Measurements from ENCODE around the gene GLG1. TPM values are rescaled to one million over a fixed set of nuclear protein-coding genes. Genes with fewer than 3 reads are reported as not detected.

GLG1 gene
- total RNA-seq, 2 experiments from 2014 or later = 60.8 to 62.0 TPM

DNA sequence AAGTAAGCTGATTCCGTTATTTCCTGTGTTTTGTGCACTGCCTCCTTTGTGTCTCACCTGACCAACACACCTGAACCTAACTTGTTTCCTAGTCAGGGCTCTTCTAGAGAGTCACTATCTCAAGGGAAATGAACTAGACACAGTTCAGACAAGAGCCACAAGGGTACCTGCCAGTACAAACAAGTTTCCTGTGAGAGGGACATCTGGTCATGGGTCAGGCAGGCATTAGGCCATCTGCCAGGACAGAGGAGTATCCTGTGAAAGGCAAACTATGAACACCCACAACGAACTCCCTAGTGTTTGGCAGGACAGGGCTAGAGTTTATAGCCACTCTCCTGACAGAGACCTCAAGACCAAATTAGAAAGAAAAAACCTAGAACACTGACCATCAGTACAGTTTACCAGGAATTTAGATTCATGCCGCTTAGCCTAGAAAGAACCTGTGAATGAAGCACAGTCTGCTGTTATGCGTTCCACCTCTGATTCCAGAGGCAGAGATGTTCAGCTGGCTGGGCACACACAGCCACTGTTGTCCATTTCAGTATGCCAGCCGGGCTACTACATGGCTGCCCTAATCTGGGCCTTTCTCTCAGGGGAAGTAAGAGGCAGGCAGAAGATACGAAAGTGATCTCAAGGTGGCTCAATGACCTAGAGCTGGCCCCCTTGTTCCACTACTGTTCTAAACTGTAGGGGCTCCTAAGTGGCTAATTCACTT is 20.7 kb upstream of the GLG1 start:
- peak overlapping the region; percentile 29 for H3K4me3 Mint-ChIP-seq
- H3K36me3 Mint-ChIP-seq (ENCODE audit: low read depth) = peaks cover 76% of the 10 kb centered on the region
- no peak for DNase-seq
- H3K4me1 Mint-ChIP-seq (ENCODE audit: low read depth) = peaks cover 48% of the 10 kb centered on the region
- H3K9me3 Mint-ChIP-seq = no peaks in the 10 kb centered on the region
- peak overlapping the region; percentile 91 for H3K27ac Mint-ChIP-seq
- no peaks in the 10 kb centered on the region for H3K27me3 Mint-ChIP-seq (ENCODE audit: low read depth)
- CTCF ChIA-PET = interaction anchor here (1.0 to 1.2 kb wide), 2 partner anchors 28 to 31 kb away, joined by 4 read pairs; no protein-coding TSS in a partner anchor
- intact Hi-C loops (cut with micrococcal nuclease) = loop anchor here (1.0 to 5.0 kb wide), 3 partner anchors 49 to 330 kb away; partner anchors contain the start of gene PSMD7

DNA sequence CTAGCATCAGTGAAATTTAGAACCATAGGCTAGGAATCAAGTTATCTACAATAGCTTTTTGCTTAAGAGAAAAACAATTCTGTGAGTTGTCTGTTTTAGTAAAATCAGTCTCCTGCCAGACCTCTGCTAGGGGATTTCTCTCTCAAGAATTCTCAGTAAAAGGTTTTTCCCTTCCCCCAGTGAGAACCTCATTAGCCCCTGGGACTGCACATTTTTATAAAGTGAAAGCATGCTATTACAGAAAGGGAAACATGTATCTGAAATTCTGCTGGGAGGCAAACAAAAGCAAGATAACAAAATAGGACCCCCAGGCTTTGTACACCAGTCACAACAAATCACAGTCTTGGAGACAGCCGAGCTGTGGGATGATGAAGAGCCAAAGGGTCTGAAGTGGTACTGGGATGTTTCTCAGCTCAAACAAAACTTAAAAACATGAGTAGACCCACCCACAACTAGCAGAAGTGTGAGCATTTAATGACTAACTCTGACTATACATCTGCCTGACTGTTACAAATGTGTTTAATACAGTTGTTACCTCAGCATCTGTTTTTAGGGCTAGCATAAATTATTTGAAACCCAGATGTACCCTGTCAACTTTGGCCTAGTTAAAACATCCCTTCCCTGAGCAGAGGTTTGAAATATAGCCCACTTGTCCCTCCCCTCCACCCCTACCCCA is 20.0 kb upstream of the GLG1 start:
- DNase-seq = peak; percentile 47

DNA sequence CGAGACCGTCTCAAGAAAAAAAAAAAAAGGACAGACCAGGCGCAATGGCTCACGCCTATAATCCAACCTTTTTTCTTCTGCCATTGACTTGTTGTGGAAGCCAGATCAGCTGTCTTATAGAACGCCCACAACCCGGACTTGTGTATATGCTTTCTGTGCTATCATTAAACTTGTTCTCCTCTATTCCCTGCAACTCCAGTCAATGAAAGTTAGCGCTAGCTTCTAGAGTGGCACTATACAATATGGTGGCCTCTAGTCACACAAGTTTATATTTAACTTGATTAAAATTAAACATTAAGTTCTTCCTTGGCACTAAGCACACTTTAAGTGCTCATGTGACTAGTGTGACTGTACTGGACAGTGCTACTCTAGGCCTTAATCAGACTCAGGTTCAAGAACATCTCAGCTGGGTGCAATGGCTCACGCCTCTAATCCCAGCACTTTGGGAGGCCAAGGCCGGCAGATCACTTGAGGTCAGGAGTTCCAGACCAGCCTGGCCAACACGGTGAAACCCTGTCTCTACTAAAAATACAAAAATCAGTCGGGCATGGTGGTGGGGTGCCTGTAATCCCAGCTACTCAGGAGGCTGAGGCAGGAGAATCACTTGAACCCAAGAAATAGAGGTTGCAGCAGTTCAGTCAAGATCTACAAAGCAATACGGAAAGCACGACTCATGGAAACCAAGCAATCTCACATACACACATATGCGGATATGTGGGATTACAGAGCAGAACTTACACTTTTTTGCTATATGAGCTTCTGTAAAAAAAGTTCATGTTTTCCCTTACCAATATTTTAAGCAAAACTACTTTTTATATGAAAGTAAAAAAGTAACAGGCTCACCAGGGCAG is 18.8 kb upstream of the GLG1 start:
- H3K4me3 Mint-ChIP-seq = no peak overlapping the region
- H3K36me3 Mint-ChIP-seq (ENCODE audit: low read depth) = peaks cover 80% of the 10 kb centered on the region
- DNase-seq = peak; percentile 77
- peaks cover 48% of the 10 kb centered on the region for H3K4me1 Mint-ChIP-seq (ENCODE audit: low read depth)
- no peaks in the 10 kb centered on the region for H3K27me3 Mint-ChIP-seq (ENCODE audit: low read depth)
- no peaks in the 10 kb centered on the region for H3K9me3 Mint-ChIP-seq
- H3K27ac Mint-ChIP-seq = peak overlapping the region; percentile 91
- CTCF ChIA-PET = interaction anchor here (1.1 to 2.1 kb wide), 2 partner anchors 8 to 26 kb away, joined by 3 to 7 read pairs; no protein-coding TSS in a partner anchor
- intact Hi-C loops (cut with micrococcal nuclease) = loop anchor here (1.0 to 5.0 kb wide), 6 partner anchors 18 to 328 kb away; partner anchors contain the start of genes GLG1 and PSMD7

More for the DNA sequence above, 20.0 kb upstream of the GLG1 start:
- Mint-ChIP-seq H3K36me3 (ENCODE audit: low read depth) (peaks cover 75% of the 10 kb centered on the region), H3K9me3 (no peaks in the 10 kb centered on the region), H3K27ac (peak overlapping the region; percentile 91), H3K4me3 (peak overlapping the region; percentile 17), H3K27me3 (ENCODE audit: low read depth) (no peaks in the 10 kb centered on the region), H3K4me1 (ENCODE audit: low read depth) (peaks cover 48% of the 10 kb centered on the region)
- CTCF ChIA-PET = interaction anchor here (0.5 to 2.1 kb wide), 4 partner anchors 10 to 36 kb away, joined by 3 to 7 read pairs (median 4); no protein-coding TSS in a partner anchor
- intact Hi-C loops (cut with micrococcal nuclease) = loop anchor here (1.0 to 5.0 kb wide), 7 partner anchors 20 to 330 kb away; partner anchors contain the start of genes GLG1 and PSMD7

DNA sequence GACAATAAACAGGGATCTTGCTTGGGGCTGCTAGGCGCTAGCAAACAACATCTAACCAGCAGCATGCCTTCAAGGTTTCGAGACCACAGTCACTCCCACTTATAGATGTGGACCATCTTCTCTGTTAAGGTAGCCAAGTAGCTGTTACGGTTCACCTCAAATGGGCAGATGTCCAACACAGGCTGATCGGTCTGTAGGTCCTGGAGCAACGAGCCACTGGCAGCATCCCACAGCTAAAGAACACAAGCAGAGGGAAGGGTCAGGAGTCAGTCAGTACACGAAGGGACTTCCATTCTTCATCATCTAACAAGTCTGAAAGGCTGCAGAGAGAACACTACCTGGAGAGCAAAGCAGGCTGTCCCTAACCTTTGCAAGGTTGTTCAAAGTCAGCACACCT is 16.9 kb upstream of the GLG1 start:
- intact Hi-C loops (cut with micrococcal nuclease) = no loop called here
- Mint-ChIP-seq H3K27ac (no peak overlapping the region), H3K9me3 (no peaks in the 10 kb centered on the region), H3K4me3 (no peak overlapping the region), H3K4me1 (ENCODE audit: low read depth) (peaks cover 43% of the 10 kb centered on the region), H3K27me3 (ENCODE audit: low read depth) (no peaks in the 10 kb centered on the region), H3K36me3 (ENCODE audit: low read depth) (peaks cover 71% of the 10 kb centered on the region)
- DNase-seq = no peak
- CTCF ChIA-PET = interaction anchor here (1.1 kb wide), 1 partner anchor 53 kb away, joined by 3 read pairs; no protein-coding TSS in a partner anchor

DNA sequence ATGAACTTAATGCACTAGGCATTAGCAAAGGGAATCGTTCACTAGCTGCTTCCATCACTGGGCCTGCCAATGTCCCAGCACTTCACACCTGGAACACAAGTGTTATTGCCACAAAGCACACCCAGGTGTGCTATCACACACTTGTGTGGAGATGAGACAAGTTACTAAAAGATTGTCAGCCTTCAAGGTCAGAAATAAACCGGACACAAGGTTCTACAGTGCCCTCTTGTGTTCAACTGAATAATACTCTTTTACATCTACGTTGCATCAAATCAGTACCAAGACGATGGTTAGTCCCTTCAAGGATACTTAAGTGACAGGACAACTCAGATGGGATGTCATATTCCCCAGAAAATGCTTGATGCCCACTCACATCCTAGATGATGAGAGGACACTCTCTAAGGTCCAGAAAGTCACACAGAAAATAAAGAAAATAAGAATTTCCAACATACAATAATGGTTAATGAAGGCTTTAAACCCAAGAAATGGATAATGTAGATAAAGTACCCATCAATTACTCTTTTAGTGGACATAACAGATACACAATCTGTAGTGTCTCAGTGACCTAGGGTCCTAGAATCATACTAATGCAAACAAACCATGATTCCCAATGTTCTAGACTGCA is 16.4 kb upstream of the GLG1 start:
- CTCF ChIA-PET = interaction anchor here (0.7 to 1.7 kb wide), 6 partner anchors 13 to 157 kb away, joined by 3 to 12 read pairs (median 4); no protein-coding TSS in a partner anchor
- H3K9me3 Mint-ChIP-seq = no peaks in the 10 kb centered on the region
- H3K36me3 Mint-ChIP-seq (ENCODE audit: low read depth) = peaks cover 66% of the 10 kb centered on the region
- H3K27me3 Mint-ChIP-seq (ENCODE audit: low read depth) = no peaks in the 10 kb centered on the region
- H3K4me1 Mint-ChIP-seq (ENCODE audit: low read depth) = peaks cover 38% of the 10 kb centered on the region
- H3K4me3 Mint-ChIP-seq = no peak overlapping the region
- H3K27ac Mint-ChIP-seq = peak overlapping the region; percentile 47
- no peak for DNase-seq
- intact Hi-C loops (cut with micrococcal nuclease) = no loop called here

DNA sequence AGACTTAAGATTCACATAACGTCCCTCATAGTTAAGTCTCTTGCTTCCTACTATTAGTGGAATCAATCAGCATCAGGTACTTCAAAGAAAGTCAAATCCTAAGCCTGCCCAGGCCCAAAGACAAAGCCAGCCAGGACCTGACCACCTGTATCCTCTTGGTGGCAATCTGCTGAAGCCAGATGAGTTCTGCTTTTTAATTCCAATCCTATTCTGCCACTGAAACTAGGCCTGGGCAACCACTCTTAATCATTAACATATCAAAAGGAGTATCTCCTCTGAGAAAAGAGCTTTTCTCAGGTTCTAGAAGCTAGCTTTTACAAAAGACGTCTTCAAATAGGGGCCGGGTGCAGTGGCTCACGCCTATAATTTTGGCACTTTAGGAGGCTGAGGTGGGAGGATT is 15.1 kb upstream of the GLG1 start:
- H3K4me3 Mint-ChIP-seq = no peak overlapping the region
- H3K27ac Mint-ChIP-seq = no peak overlapping the region
- CTCF ChIA-PET = interaction anchor here (1.1 to 1.7 kb wide), 3 partner anchors 133 to 156 kb away, joined by 3 to 12 read pairs (median 5); no protein-coding TSS in a partner anchor
- H3K36me3 Mint-ChIP-seq (ENCODE audit: low read depth) = peaks cover 61% of the 10 kb centered on the region
- no peaks in the 10 kb centered on the region for H3K27me3 Mint-ChIP-seq (ENCODE audit: low read depth)
- intact Hi-C loops (cut with micrococcal nuclease) = no loop called here
- no peak for DNase-seq
- H3K4me1 Mint-ChIP-seq (ENCODE audit: low read depth) = peaks cover 37% of the 10 kb centered on the region
- H3K9me3 Mint-ChIP-seq = no peaks in the 10 kb centered on the region

DNA sequence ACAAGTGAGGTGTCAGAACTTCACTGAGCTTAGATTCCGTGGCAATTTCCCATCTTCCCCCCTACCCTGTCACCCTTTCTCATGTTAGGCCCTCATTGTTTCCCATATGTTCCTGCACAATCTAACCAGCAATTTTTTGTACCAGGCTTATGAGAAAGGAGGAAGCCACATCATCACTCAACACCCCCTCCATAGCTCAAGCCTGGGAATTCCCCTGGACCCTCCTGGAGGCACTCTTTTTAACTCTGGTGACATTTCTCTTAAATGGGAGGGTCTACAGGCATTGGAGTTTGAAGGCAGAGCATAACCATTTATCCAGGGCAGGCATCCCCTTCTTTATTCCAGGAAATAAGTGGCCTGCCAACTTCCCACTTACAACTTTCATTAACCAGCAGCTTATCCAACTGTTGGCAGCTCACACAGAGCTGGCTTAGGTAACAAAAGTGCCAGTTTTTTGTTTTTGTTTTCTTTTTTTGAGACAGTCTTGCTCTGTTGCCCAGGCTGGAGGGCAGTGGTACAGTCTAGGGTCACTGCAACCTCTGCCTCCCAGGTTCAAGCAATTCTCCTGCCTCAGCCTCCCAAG is 10.4 kb upstream of the GLG1 start:
- Mint-ChIP-seq H3K36me3 (ENCODE audit: low read depth) (peaks cover 29% of the 10 kb centered on the region), H3K27me3 (ENCODE audit: low read depth) (no peaks in the 10 kb centered on the region), H3K4me1 (ENCODE audit: low read depth) (peaks cover 18% of the 10 kb centered on the region), H3K9me3 (no peaks in the 10 kb centered on the region), H3K4me3 (no peak overlapping the region), H3K27ac (peak overlapping the region; percentile 46)
- DNase-seq = no peak
- intact Hi-C loops (cut with micrococcal nuclease) = no loop called here
- CTCF ChIA-PET = interaction anchor here (1.1 kb wide), 1 partner anchor 9 kb away, joined by 3 read pairs; no protein-coding TSS in a partner anchor

DNA sequence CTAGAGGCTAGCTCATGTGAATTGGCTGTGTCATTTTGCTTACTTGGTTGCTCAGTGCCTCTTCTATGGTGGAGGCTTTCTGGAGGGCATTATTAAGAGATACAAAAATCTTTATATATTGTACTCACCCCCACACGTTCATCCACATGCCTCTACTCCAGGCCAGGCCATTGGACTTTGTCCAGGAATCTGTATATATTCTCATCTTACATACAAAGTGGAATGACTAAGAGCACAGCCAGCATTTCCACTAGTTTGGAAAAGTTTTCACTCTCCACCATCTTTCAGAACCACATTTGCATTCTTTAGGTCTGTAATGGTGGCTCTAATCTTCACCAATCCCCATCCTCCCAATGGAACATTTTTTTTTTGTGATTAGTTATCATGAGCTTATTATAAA is 4.8 kb upstream of the GLG1 start:
- no peaks in the 10 kb centered on the region for H3K27me3 Mint-ChIP-seq (ENCODE audit: low read depth)

DNA sequence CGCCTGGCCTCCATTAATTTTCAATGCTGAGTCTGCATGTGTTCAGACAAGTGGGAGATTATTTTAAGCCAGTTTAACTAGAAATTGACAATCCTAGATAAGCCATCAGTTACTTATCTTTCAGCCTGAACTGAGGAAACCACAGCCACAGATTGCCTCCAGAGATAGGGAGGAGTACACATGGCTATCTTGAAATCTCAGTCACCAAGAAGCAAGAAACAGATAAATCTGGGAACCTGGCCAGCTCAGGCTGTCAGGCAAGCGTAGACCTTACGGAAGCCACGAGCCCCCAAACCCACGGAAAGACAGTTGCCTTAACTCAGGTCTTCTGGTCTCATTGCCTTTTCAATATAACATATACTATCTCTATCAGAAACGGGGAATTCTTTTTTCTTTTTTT is 2.0 kb upstream of the GLG1 start:
- Mint-ChIP-seq H3K27me3 (ENCODE audit: low read depth) (no peaks in the 10 kb centered on the region), H3K27ac (peak overlapping the region; percentile 47), H3K36me3 (ENCODE audit: low read depth) (peaks cover 5% of the 10 kb centered on the region), H3K4me1 (ENCODE audit: low read depth) (peaks cover 39% of the 10 kb centered on the region), H3K9me3 (no peaks in the 10 kb centered on the region), H3K4me3 (peak overlapping the region; percentile 28)
- CTCF ChIA-PET = no interaction called here
- intact Hi-C loops (cut with micrococcal nuclease) = no loop called here
- DNase-seq = no peak

More for the DNA sequence above, 4.8 kb upstream of the GLG1 start:
- DNase-seq = no peak
- H3K36me3 Mint-ChIP-seq (ENCODE audit: low read depth) = peaks cover 11% of the 10 kb centered on the region
- no peak overlapping the region for H3K27ac Mint-ChIP-seq
- CTCF ChIA-PET = interaction anchor here (0.5 to 1.1 kb wide), 4 partner anchors 23 to 1008 kb away, joined by 4 to 6 read pairs (median 4); no protein-coding TSS in a partner anchor
- no peak overlapping the region for H3K4me3 Mint-ChIP-seq
- H3K4me1 Mint-ChIP-seq (ENCODE audit: low read depth) = peaks cover 25% of the 10 kb centered on the region
- no peaks in the 10 kb centered on the region for H3K9me3 Mint-ChIP-seq
- intact Hi-C loops (cut with micrococcal nuclease) = no loop called here

DNA sequence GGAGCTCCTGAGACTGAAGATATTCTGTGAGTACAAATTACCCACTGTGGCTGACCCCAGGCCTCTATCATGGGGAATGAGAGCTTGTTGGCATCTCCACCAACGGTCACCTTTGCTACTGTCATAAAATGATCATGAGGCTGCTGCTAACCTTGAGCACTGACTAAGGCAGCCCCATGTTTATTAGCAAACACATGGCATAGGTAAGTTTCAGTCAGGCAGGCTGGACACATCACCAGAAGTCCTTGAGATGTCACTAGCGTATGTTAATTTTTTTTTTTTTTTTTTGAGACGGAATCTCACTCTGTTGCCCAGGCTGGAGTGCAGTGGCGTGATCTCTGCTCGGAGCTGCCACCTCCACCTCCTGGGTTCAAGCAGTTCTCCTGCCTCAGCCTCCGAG is 1.5 kb upstream of the GLG1 start:
- Mint-ChIP-seq H3K9me3 (no peaks in the 10 kb centered on the region), H3K4me1 (ENCODE audit: low read depth) (peaks cover 44% of the 10 kb centered on the region), H3K36me3 (ENCODE audit: low read depth) (peaks cover 5% of the 10 kb centered on the region), H3K27me3 (ENCODE audit: low read depth) (no peaks in the 10 kb centered on the region), H3K4me3 (peak overlapping the region; percentile 28), H3K27ac (peak overlapping the region; percentile 86)
- no peak for DNase-seq
- intact Hi-C loops (cut with micrococcal nuclease) = no loop called here
- CTCF ChIA-PET = no interaction called here

DNA sequence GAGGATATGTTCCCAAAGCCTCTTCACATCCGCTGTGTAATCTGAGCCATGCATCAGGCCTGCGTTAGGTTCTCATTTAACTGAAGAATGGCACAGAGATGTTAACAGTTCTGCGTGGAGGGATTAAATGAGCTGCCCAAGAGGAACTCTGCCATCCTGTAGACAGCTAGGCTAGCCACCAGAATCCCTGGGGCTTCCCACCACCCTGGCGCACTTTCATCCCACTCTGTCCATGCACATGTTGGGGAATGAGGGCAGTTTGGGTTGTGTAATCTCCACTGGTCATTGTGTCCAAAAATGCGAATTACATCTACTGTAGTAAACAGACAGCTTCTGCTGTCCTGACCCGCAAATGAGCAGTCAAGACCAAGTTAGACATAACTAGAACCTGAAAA is 1.0 kb upstream of the GLG1 start:
- Mint-ChIP-seq H3K4me3 (peak overlapping the region; percentile 99), H3K36me3 (ENCODE audit: low read depth) (peaks cover 5% of the 10 kb centered on the region), H3K27me3 (ENCODE audit: low read depth) (no peaks in the 10 kb centered on the region), H3K9me3 (no peaks in the 10 kb centered on the region), H3K4me1 (ENCODE audit: low read depth) (peaks cover 47% of the 10 kb centered on the region), H3K27ac (peak overlapping the region; percentile 86)
- DNase-seq = no peak
- intact Hi-C loops (cut with micrococcal nuclease) = loop anchor here (1.0 to 2.0 kb wide), 6 partner anchors 18 to 312 kb away; partner anchors contain the start of genes PSMD7 and RFWD3
- CTCF ChIA-PET = no interaction called here

Data from activated naive CD4-positive, alpha-beta T cell treated with anti-CD3 and anti-CD28 coated beads for 36 hours (primary cell).